SK-N-MC (cell line): ENCODE measurements around the gene GYS1.
"Not testable (repeated sequence)": the region's sequence is repeated elsewhere in the genome, so short reads cannot be mapped to it uniquely, and the experiment has no call there.

Experiments used
- EZH2 ChIP-seq: fragments of 200-600 bp; sonication (generic); IDR thresholded peaks from one replicate; pipeline ENCODE4 v1.6.1; 2017; ENCODE audit warnings: antibody characterized with exemption
- POLR2AphosphoS5 ChIP-seq: IDR thresholded peaks from 2 replicates; pipeline ENCODE4 v1.6.1; 2012; ENCODE audit warnings: mild to moderate bottlenecking, low read depth, low read length, borderline replicate concordance

DNA sequence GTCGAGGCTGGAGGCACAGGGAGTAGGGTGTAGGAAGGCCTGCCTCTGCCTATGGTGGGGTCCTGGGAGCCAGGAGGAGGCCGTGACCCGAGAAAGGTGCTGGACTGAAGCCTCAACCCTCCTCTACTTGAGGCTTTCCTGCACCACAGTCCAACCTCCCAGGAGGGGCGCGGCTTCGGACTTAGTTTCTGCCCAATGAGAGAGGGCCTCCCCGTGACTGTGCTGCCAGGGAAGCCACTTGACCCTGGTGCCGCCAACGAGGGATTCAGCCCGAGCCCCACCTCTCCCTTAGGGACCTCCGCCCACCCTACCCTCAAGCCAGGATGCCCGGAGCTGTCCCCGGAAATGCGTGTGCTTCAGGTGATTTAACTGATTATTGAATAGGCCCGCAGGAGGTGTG, 31.1 kb upstream of the GYS1 start, which contains the start of gene CGB3:
- TF ChIP-seq POLR2AphosphoS5, EZH2: not testable (repeated sequence)
